ENCODE results near the gene FICD. TPM values are rescaled to one million over a fixed set of nuclear protein-coding genes. Genes with fewer than 3 reads are reported as not detected.

FICD gene
- total and polyA plus RNA-seq, 4 donors: 3.5 to 17.1 (median 7.1) TPM

- Histone ChIP-seq H3K4me3 (no peak overlapping the region), H3K9me3 (ENCODE audit: control insufficient read depth in 4 of 4, insufficient read depth in 3 of 4, low read length in 3 of 4) (no peaks in the 10 kb centered on the region), H3K36me3 (ENCODE audit: control insufficient read depth in 4 of 4, insufficient read depth in 4 of 4, low read length in 4 of 4) (peaks cover 46 to 57% (median 53%) of the 10 kb centered on the region in 4 donors), H3K9ac (ENCODE audit: insufficient read depth in 1 of 2, low read length in 2 of 2) (no peak overlapping the region), H3K27me3 (ENCODE audit: control insufficient read depth in 3 of 3, insufficient read depth in 3 of 3, low read length in 2 of 3) (no peaks in the 10 kb centered on the region), H3K27ac (ENCODE audit: low read depth in 1 of 2, low read length in 1 of 2) (no peak overlapping the region), H3K4me1 (ENCODE audit: control insufficient read depth in 5 of 5, insufficient read depth in 5 of 5, low read length in 5 of 5) (no peaks in the 10 kb centered on the region)
- ATAC-seq (ENCODE audit: insufficient read depth, low FRiP score): no peak
- no peak for TF ChIP-seq CTCF (IDR thresholded peaks at IDR 0.05; ENCODE audit: control extremely low read depth, extremely low read depth)
- no peak for DNase-seq
- WGBS, 2 donors: 81 to 94% methylated on average over 9 of the region's 9 CpGs
Measured at GRCh38 chr12:108530161-108530560, 15.1 kb downstream of the FICD start.

- no peak for TF ChIP-seq CTCF (IDR thresholded peaks at IDR 0.05; ENCODE audit: control extremely low read depth, extremely low read depth)
- H3K4me3 ChIP-seq: no peak overlapping the region
- H3K4me1 ChIP-seq (ENCODE audit: control insufficient read depth in 5 of 5, insufficient read depth in 5 of 5, low read length in 5 of 5): no peaks in the 10 kb centered on the region
- no peaks in the 10 kb centered on the region for H3K9me3 ChIP-seq (ENCODE audit: control insufficient read depth in 4 of 4, insufficient read depth in 3 of 4, low read length in 3 of 4)
- ATAC-seq (ENCODE audit: insufficient read depth, low FRiP score) (no peak), DNase-seq (no peak)
- H3K9ac ChIP-seq (ENCODE audit: insufficient read depth in 1 of 2, low read length in 2 of 2): no peak overlapping the region
- no peaks in the 10 kb centered on the region for H3K27me3 ChIP-seq (ENCODE audit: control insufficient read depth in 3 of 3, insufficient read depth in 3 of 3, low read length in 2 of 3)
- WGBS, 2 donors: 96 to 97% methylated on average over 15 of the region's 15 CpGs
- no peak overlapping the region for H3K27ac ChIP-seq (ENCODE audit: low read depth in 1 of 2, low read length in 1 of 2)
- H3K36me3 ChIP-seq (ENCODE audit: control insufficient read depth in 4 of 4, insufficient read depth in 4 of 4, low read length in 4 of 4): peaks cover 41 to 63% (median 53%) of the 10 kb centered on the region in 4 donors
Measured at GRCh38 chr12:108531929-108532848, 17.1 kb downstream of the FICD start.

- no peak overlapping the region for H3K27ac ChIP-seq (ENCODE audit: low read depth in 1 of 2, low read length in 1 of 2)
- no peak overlapping the region for H3K4me3 ChIP-seq
- H3K4me1 ChIP-seq (ENCODE audit: control insufficient read depth in 5 of 5, insufficient read depth in 5 of 5, low read length in 5 of 5): peaks cover 0 to 8% (median 0%) of the 10 kb centered on the region in 5 donors
- peaks cover 21 to 35% (median 28%) of the 10 kb centered on the region in 4 donors for H3K36me3 ChIP-seq (ENCODE audit: control insufficient read depth in 4 of 4, insufficient read depth in 4 of 4, low read length in 4 of 4)
- TF ChIP-seq CTCF (IDR thresholded peaks at IDR 0.05; ENCODE audit: control extremely low read depth, extremely low read depth): no peak
- no peaks in the 10 kb centered on the region for H3K27me3 ChIP-seq (ENCODE audit: control insufficient read depth in 3 of 3, insufficient read depth in 3 of 3, low read length in 2 of 3)
- H3K9me3 ChIP-seq (ENCODE audit: control insufficient read depth in 4 of 4, insufficient read depth in 3 of 4, low read length in 3 of 4): no peaks in the 10 kb centered on the region
- no peak overlapping the region for H3K9ac ChIP-seq (ENCODE audit: insufficient read depth in 1 of 2, low read length in 2 of 2)
- no peak for ATAC-seq (ENCODE audit: insufficient read depth, low FRiP score)
- WGBS, 2 donors: 71% methylated on average over 6 of the region's 6 CpGs
- DNase-seq: peak in 2 of 3 donors; percentile 73 to 74
Measured at GRCh38 chr12:108538146-108538545, 23.1 kb downstream of the FICD start.
